ENCODE data around the gene SH2D6. TPM values are rescaled to one million over a fixed set of nuclear protein-coding genes. Genes with fewer than 3 reads are reported as not detected.
A peak's percentile ranks its signal among the peaks of the same experiment; 100 is the strongest.

The SH2D6 gene
- total and polyA plus RNA-seq, 10 donors: 0.20 to 0.94 TPM; not detected in 8

- WGBS, 5 donors: 51 to 61% (median 55%) methylated on average over 8 to 10 of the region's 10 CpGs
- H3K4me3 ChIP-seq: peak overlapping the region in 5 of 8 donors; percentile 35 to 74 (median 44)
- TF ChIP-seq CTCF (IDR thresholded peaks at IDR 0.05 in 8 of 11, conservative IDR thresholded peaks at IDR 0.05 in 3 of 11) (no peak), POLR2AphosphoS5 (IDR thresholded peaks at IDR 0.05) (no peak), POLR2A (IDR thresholded peaks at IDR 0.05) (no peak)
These were observed 18.4 kb downstream of the SH2D6 start for GRCh38 chr2:85436836-85437487.

DNA sequence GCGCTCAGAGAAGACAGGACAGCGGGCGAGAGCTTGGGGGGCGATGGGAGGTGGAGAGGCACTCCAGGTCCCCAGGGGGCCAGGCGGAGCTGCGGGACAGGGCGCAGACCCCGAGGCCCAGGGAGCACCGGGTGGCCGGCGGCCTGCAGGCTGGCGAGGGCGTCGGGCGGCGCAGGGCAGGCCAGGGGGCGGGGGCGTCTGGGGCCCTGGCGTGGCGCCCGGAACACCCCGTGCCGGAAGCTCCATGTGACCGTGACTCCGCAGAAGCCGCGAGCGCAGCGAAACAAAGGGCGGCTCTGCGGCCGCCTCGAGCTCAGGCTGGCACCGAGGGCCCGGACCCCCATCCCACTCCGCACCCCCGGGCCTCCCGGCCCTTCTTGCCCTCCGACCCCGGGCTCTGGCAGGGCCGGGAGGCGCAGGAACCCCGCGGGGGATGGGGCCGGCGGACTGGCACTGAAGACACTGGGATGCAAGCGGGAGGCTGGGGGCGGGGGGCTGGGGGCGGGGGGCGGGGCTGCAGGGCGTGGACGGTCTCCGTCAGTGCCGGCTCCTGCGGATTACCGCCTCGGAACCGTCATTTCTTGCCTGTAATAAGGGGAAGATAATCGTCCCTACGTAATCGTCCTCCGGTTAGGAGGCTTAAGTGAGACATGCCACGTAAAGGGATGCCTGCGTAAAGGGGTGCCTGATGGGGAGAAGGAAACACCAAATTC lies 19.1 kb downstream of the SH2D6 start:
- Histone ChIP-seq H3K36me3 (no peaks in the 10 kb centered on the region), H3K27me3 (replicated peaks in 1 of 7) (no peaks in the 10 kb centered on the region), H3K27ac (peak overlapping the region; percentile 87 to 98 (median 96)), H3K4me1 (peaks cover 14 to 69% (median 44%) of the 10 kb centered on the region in 6 donors), H3K4me3 (peak overlapping the region; percentile 7 to 74 (median 44)), H3K9me3 (no peaks in the 10 kb centered on the region)
- DNase-seq: peak; percentile 97
- WGBS, 5 donors: 2 to 6% (median 3%) methylated on average over 16 to 64 of the region's 64 CpGs
- peak in 1 of 11 experiments; percentile 18 for TF ChIP-seq CTCF (IDR thresholded peaks at IDR 0.05 in 8 of 11, conservative IDR thresholded peaks at IDR 0.05 in 3 of 11)
- TF ChIP-seq POLR2A (IDR thresholded peaks at IDR 0.05): peak in 2 of 3 donors; percentile 43 to 49
- peak; percentile 89 to 96 (median 93) for TF ChIP-seq POLR2AphosphoS5 (IDR thresholded peaks at IDR 0.05)
- intact Hi-C loops (cut with DNase I; ENCODE audit: low total_unique reads): no loop called here

More at GRCh38 chr2:85436836-85437487, 18.4 kb downstream of the SH2D6 start:
- Histone ChIP-seq H3K27me3 (replicated peaks in 1 of 7) (no peaks in the 10 kb centered on the region), H3K9me3 (no peaks in the 10 kb centered on the region), H3K27ac (peak overlapping the region; percentile 87 to 98 (median 96)), H3K36me3 (no peaks in the 10 kb centered on the region), H3K4me1 (peaks cover 14 to 69% (median 44%) of the 10 kb centered on the region in 6 donors)
- DNase-seq: peak; percentile 81
- intact Hi-C loops (cut with DNase I; ENCODE audit: low total_unique reads): no loop called here

GRCh38 chr2:85438201-85439024 lies 19.9 kb downstream of the SH2D6 start:
- intact Hi-C loops (cut with DNase I; ENCODE audit: low total_unique reads): no loop called here

More at GRCh38 chr2:85438201-85439024, 19.9 kb downstream of the SH2D6 start:
- Histone ChIP-seq H3K36me3 (no peaks in the 10 kb centered on the region), H3K27ac (peak overlapping the region; percentile 87 to 98 (median 96)), H3K4me1 (peaks cover 14 to 66% (median 44%) of the 10 kb centered on the region in 6 donors), H3K4me3 (peak overlapping the region; percentile 7 to 74 (median 44)), H3K27me3 (replicated peaks in 1 of 7) (no peaks in the 10 kb centered on the region), H3K9me3 (no peaks in the 10 kb centered on the region)
- TF ChIP-seq POLR2A (IDR thresholded peaks at IDR 0.05) (no peak), CTCF (IDR thresholded peaks at IDR 0.05 in 8 of 11, conservative IDR thresholded peaks at IDR 0.05 in 3 of 11) (no peak), POLR2AphosphoS5 (IDR thresholded peaks at IDR 0.05) (peak in 1 of 3 donors; percentile 10)
- peak; percentile 86 for DNase-seq
- 37 to 46% (median 42%) methylated on average over 16 to 19 of the region's 19 CpGs for WGBS, 5 donors
